CD4-positive, alpha-beta T cell treated with Interleukin-4 for 4 hours (primary cell): ENCODE data around the gene DQX1.

Experiments used
- DNase-seq: peaks from one replicate; pipeline ENCODE4 v3.0.0-alpha.2; 2020

Gene DQX1

GRCh38 chr2:74531666-74532065 lies 5.6 kb upstream of the DQX1 start:
- no peak for DNase-seq

- DNase-seq, result peak; percentile 51
Observed at GRCh38 chr2:74530239-74531187, 4.5 kb upstream of the DQX1 start.

- peak; percentile 93 for DNase-seq
Observed at GRCh38 chr2:74529357-74530238, 3.6 kb upstream of the DQX1 start, which contains the start of the genes AUP1 and HTRA2. TSS of gene AUP1 (minus strand) at chr2:74529706. CDS start at chr2:74529629, 77 bp downstream. TSS of gene HTRA2 (plus strand) at chr2:74529933. CDS start at chr2:74530007, 74 bp downstream.

- no peak for DNase-seq
Observed at GRCh38 chr2:74528600-74529356, 2.7 kb upstream of the DQX1 start.

- DNase-seq, result no peak
Observed at GRCh38 chr2:74527741-74528140, 1.7 kb upstream of the DQX1 start.

GRCh38 chr2:74526649-74527230 lies 709 bp upstream of the DQX1 start:
- DNase-seq, result no peak

- no peak for DNase-seq
Observed at GRCh38 chr2:74524955-74525716, 895 bp downstream of the DQX1 start.

GRCh38 chr2:74524005-74524404 lies 2.0 kb downstream of the DQX1 start:
- no peak for DNase-seq

- DNase-seq, result no peak
Observed at GRCh38 chr2:74522516-74522915, 3.5 kb downstream of the DQX1 start.

GRCh38 chr2:74516650-74517049 lies 9.4 kb downstream of the DQX1 start:
- no peak for DNase-seq

- DNase-seq, result peak; percentile 70
Observed at GRCh38 chr2:74515981-74516633, 9.9 kb downstream of the DQX1 start.

- no peak for DNase-seq
Observed at GRCh38 chr2:74515271-74515980, 10.6 kb downstream of the DQX1 start.

- DNase-seq, result no peak
Observed at GRCh38 chr2:74514368-74515270, 11.4 kb downstream of the DQX1 start, which contains the start of gene TLX2. TSS of gene TLX2 (plus strand) at chr2:74514450. CDS start at chr2:74514807, 357 bp downstream.

GRCh38 chr2:74513605-74514367 lies 12.2 kb downstream of the DQX1 start:
- no peak for DNase-seq

GRCh38 chr2:74512744-74513604 lies 13.1 kb downstream of the DQX1 start:
- no peak for DNase-seq

GRCh38 chr2:74511104-74511989 lies 14.7 kb downstream of the DQX1 start:
- DNase-seq, result no peak
